Measurements from ENCODE around the gene IL9R.
"Not testable (repeated sequence)": the region's sequence is repeated elsewhere in the genome, so short reads cannot be mapped to it uniquely, and the experiment has no call there.

The IL9R gene

DNA sequence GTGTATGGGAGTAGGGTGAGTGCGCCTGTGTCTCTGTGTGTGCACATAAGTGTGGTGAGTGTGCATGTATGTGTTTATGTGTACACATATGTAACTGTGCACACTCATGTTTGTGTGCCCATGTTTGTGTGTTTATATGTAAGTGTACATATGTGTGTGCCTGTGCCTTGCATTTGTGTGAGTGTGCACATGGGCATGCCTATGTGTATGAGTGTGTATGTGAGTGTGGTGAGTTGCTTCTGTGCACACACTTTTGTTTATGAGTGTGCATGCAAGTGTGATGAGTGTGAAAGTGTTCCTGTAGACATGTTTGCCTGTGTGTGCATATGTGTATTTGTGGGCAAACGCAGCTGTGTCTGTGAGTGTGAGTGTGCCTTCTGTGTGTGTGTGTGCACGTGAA lies 7.2 kb downstream of the IL9R start:
- Histone ChIP-seq H3K79me2 (ENCODE audit: low read length) (no peaks in the 10 kb centered on the region), H3K9me3 (ENCODE audit: insufficient read depth, low read length) (no peaks in the 10 kb centered on the region), H3K4me2 (ENCODE audit: low read length) (no peak overlapping the region), H3K9ac (ENCODE audit: low read length) (no peak overlapping the region), H3K4me1 (ENCODE audit: low read length) (no peaks in the 10 kb centered on the region), H3K27me3 (ENCODE audit: low read depth, low read length) (no peaks in the 10 kb centered on the region), H3K36me3 (replicated peaks; ENCODE audit: low read depth, low read length) (no peaks in the 10 kb centered on the region), H4K20me1 (ENCODE audit: insufficient read depth, low read length) (no peaks in the 10 kb centered on the region), H2AFZ (ENCODE audit: low read depth, low read length) (no peak overlapping the region), H3K4me3 (ENCODE audit: low read length) (no peak overlapping the region), H3K27ac (ENCODE audit: low read length) (no peak overlapping the region)
- TF ChIP-seq, protein P1, sequence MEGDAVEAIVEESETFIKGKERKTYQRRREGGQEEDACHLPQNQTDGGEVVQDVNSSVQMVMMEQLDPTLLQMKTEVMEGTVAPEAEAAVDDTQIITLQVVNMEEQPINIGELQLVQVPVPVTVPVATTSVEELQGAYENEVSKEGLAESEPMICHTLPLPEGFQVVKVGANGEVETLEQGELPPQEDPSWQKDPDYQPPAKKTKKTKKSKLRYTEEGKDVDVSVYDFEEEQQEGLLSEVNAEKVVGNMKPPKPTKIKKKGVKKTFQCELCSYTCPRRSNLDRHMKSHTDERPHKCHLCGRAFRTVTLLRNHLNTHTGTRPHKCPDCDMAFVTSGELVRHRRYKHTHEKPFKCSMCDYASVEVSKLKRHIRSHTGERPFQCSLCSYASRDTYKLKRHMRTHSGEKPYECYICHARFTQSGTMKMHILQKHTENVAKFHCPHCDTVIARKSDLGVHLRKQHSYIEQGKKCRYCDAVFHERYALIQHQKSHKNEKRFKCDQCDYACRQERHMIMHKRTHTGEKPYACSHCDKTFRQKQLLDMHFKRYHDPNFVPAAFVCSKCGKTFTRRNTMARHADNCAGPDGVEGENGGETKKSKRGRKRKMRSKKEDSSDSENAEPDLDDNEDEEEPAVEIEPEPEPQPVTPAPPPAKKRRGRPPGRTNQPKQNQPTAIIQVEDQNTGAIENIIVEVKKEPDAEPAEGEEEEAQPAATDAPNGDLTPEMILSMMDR (IDR thresholded peaks at IDR 0.05; ENCODE audit: low read depth, low read length) = no peak
- TF ChIP-seq EZH2phosphoT487 (IDR thresholded peaks at IDR 0.05; ENCODE audit: low read depth) = no peak

DNA sequence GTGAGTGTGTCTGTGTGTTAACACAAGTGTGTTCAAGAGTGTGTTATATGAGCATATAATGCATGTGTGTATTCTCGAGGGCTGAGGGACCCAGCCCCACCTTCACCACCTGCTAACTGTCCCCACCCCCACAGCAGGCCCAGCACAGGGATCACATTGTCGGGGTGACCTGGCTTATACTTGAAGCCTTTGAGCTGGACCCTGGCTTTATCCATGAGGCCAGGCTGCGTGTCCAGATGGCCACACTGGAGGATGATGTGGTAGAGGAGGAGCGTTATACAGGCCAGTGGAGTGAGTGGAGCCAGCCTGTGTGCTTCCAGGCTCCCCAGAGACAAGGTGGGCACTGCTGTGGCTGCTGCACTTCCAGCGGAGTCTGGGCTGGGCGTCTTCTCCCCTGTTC lies 7.6 kb downstream of the IL9R start:
- H3K27ac ChIP-seq (ENCODE audit: low read length) = no peak overlapping the region
- no peaks in the 10 kb centered on the region for H4K20me1 ChIP-seq (ENCODE audit: insufficient read depth, low read length)
- H3K9me3 ChIP-seq (ENCODE audit: insufficient read depth, low read length) = no peaks in the 10 kb centered on the region
- H2AFZ ChIP-seq (ENCODE audit: low read depth, low read length) = no peak overlapping the region
- no peak overlapping the region for H3K4me2 ChIP-seq (ENCODE audit: low read length)
- H3K36me3 ChIP-seq (replicated peaks; ENCODE audit: low read depth, low read length) = no peaks in the 10 kb centered on the region
- H3K9ac ChIP-seq (ENCODE audit: low read length) = no peak overlapping the region
- H3K4me1 ChIP-seq (ENCODE audit: low read length) = no peaks in the 10 kb centered on the region
- TF ChIP-seq, protein P1 (IDR thresholded peaks at IDR 0.05; ENCODE audit: low read depth, low read length) = no peak
- no peak for TF ChIP-seq EZH2phosphoT487 (IDR thresholded peaks at IDR 0.05; ENCODE audit: low read depth)
- no peaks in the 10 kb centered on the region for H3K27me3 ChIP-seq (ENCODE audit: low read depth, low read length)
- no peaks in the 10 kb centered on the region for H3K79me2 ChIP-seq (ENCODE audit: low read length)
- no peak overlapping the region for H3K4me3 ChIP-seq (ENCODE audit: low read length)

DNA sequence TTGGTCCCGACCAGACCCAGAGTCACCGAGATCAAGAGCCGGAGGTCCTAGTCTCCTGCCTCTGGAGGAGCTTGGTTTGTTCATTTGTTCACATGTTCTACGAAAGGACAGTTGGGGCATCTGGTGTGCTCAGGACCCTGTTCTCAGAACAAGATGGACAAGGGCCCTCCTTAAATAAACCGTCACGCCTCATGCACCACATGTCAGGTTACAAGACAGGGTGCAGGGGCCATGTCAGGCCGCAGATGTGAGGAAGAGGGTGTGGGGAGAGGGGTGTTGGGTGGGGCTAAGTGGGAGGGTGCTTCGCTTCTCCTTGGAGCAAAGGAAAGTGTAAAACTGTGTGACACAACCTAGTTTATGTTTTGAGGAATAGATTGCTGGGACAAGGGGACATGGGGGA lies 9.0 kb downstream of the IL9R start:
- H3K79me2 ChIP-seq (ENCODE audit: low read length); H3K27me3 ChIP-seq (ENCODE audit: low read depth, low read length); H3K4me2 ChIP-seq (ENCODE audit: low read length); H3K4me1 ChIP-seq (ENCODE audit: low read length); H4K20me1 ChIP-seq (ENCODE audit: insufficient read depth, low read length); H3K27ac ChIP-seq (ENCODE audit: low read length); H3K4me3 ChIP-seq (ENCODE audit: low read length); H2AFZ ChIP-seq (ENCODE audit: low read depth, low read length); H3K9ac ChIP-seq (ENCODE audit: low read length); H3K9me3 ChIP-seq (ENCODE audit: insufficient read depth, low read length); H3K36me3 ChIP-seq (replicated peaks; ENCODE audit: low read depth, low read length): not testable (repeated sequence)

DNA sequence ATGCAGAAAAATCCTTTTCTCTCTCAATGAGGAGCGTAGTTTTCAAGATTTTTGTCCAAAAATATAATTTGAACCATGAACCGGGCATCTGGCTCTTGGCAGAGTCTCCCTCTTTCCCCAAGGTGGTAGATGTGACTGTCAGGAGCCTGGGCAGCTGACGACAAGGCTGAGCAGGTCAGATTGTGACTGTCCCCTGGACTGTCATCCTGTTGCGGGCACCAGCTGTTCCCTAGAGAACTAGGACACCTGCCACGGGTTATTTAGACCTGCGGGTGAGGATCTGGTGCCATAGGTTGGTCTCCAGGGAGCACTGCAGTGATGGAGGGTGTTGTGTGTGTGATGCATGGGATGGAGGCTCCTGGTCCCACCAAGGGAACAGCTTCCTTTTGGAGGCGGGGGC lies 10.9 kb downstream of the IL9R start:
- H3K4me2 ChIP-seq (ENCODE audit: low read length); H3K4me1 ChIP-seq (ENCODE audit: low read length); H3K9me3 ChIP-seq (ENCODE audit: insufficient read depth, low read length); H3K79me2 ChIP-seq (ENCODE audit: low read length); H3K36me3 ChIP-seq (replicated peaks; ENCODE audit: low read depth, low read length); H3K9ac ChIP-seq (ENCODE audit: low read length); H3K27ac ChIP-seq (ENCODE audit: low read length); H3K4me3 ChIP-seq (ENCODE audit: low read length); H4K20me1 ChIP-seq (ENCODE audit: insufficient read depth, low read length); H2AFZ ChIP-seq (ENCODE audit: low read depth, low read length); H3K27me3 ChIP-seq (ENCODE audit: low read depth, low read length): not testable (repeated sequence)

DNA sequence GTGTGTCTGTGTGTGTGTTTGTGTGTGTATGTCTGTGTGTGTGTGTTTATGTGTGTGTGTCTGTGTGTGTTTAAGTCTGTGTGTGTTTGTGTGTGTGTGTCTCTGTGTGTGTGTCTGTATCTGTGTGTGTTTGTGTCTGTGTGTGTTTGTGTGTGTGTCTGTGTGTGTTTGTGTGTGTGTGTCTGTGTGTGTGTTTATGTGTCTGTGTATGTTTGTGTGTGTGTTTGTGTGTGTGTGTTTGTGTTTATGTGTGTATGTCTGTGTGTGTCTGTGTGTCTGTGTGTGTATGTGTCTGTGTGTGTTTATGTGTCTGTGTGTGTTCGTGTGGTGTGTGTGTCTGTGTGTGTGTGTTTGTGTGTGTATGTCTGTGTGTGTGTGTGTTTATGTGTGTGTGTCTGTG lies 11.4 kb downstream of the IL9R start:
- no peaks in the 10 kb centered on the region for H3K27me3 ChIP-seq (ENCODE audit: low read depth, low read length)
- H3K9me3 ChIP-seq (ENCODE audit: insufficient read depth, low read length) = no peaks in the 10 kb centered on the region
- H3K79me2 ChIP-seq (ENCODE audit: low read length) = no peaks in the 10 kb centered on the region
- H3K9ac ChIP-seq (ENCODE audit: low read length) = no peak overlapping the region
- no peaks in the 10 kb centered on the region for H3K36me3 ChIP-seq (replicated peaks; ENCODE audit: low read depth, low read length)
- no peaks in the 10 kb centered on the region for H4K20me1 ChIP-seq (ENCODE audit: insufficient read depth, low read length)
- no peak overlapping the region for H3K4me2 ChIP-seq (ENCODE audit: low read length)
- no peak overlapping the region for H2AFZ ChIP-seq (ENCODE audit: low read depth, low read length)
- no peaks in the 10 kb centered on the region for H3K4me1 ChIP-seq (ENCODE audit: low read length)
- no peak for TF ChIP-seq EZH2phosphoT487 (IDR thresholded peaks at IDR 0.05; ENCODE audit: low read depth)
- TF ChIP-seq, protein P1 (IDR thresholded peaks at IDR 0.05; ENCODE audit: low read depth, low read length) = no peak
- no peak overlapping the region for H3K4me3 ChIP-seq (ENCODE audit: low read length)
- H3K27ac ChIP-seq (ENCODE audit: low read length) = no peak overlapping the region

DNA sequence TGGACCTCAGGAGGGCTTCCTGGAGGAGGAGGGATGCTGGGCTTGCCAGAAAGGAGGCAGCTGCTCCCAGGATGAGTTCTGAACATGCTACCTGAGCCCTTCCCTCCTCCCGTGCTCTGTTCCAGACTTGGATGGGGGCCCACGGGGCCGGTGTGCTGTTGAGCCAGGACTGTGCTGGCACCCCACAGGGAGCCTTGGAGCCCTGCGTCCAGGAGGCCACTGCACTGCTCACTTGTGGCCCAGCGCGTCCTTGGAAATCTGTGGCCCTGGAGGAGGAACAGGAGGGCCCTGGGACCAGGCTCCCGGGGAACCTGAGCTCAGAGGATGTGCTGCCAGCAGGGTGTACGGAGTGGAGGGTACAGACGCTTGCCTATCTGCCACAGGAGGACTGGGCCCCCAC lies 12.2 kb downstream of the IL9R start:
- H4K20me1 ChIP-seq (ENCODE audit: insufficient read depth, low read length); H3K36me3 ChIP-seq (replicated peaks; ENCODE audit: low read depth, low read length); H3K4me1 ChIP-seq (ENCODE audit: low read length); H3K9me3 ChIP-seq (ENCODE audit: insufficient read depth, low read length); H3K79me2 ChIP-seq (ENCODE audit: low read length); H3K4me2 ChIP-seq (ENCODE audit: low read length); H3K27ac ChIP-seq (ENCODE audit: low read length); H3K9ac ChIP-seq (ENCODE audit: low read length); H2AFZ ChIP-seq (ENCODE audit: low read depth, low read length); H3K4me3 ChIP-seq (ENCODE audit: low read length); H3K27me3 ChIP-seq (ENCODE audit: low read depth, low read length): not testable (repeated sequence)

DNA sequence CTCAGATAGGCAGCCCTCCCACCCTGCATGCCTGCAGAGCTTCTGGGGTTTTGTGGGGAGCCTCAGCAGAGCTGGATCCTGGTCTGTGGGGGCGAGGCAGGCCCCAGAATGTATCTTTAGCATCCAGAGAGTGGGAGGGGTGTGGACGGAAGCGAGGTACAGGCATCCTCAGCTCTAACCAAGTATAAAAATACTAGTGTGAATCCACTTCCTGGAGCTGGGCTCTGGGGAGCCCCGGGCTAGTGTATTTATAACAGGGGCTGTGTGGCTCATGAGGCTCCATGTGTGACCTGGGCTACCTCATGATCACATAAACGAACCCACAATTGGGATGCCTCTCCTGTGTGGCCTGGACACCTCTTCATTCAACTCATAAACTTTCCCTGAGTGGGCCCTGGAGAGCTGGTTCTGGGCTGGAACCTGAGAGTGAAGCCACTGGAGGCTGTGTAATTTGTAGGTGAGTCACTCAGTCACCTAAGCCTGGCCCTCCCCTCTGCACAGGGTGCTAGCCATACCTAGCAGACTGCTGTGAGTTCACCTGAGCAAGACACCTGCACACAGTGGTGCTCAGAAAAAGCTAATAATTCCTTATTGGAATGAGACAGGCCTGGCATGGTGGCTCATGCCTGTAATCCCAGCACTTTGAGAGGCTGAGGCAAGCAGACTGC lies 15.9 kb downstream of the IL9R start:
- H3K9ac ChIP-seq (ENCODE audit: low read length); H2AFZ ChIP-seq (ENCODE audit: low read depth, low read length); H3K27me3 ChIP-seq (ENCODE audit: low read depth, low read length): not testable (repeated sequence)

More for the DNA sequence above, 15.9 kb downstream of the IL9R start:
- H3K4me3 ChIP-seq (ENCODE audit: low read length); H3K27ac ChIP-seq (ENCODE audit: low read length); H3K9me3 ChIP-seq (ENCODE audit: insufficient read depth, low read length); H3K4me2 ChIP-seq (ENCODE audit: low read length); H4K20me1 ChIP-seq (ENCODE audit: insufficient read depth, low read length); H3K36me3 ChIP-seq (replicated peaks; ENCODE audit: low read depth, low read length); H3K4me1 ChIP-seq (ENCODE audit: low read length); H3K79me2 ChIP-seq (ENCODE audit: low read length): not testable (repeated sequence)

Measured in OCI-LY3 (cell line).